Measurements from ENCODE around the gene ARNT2.

ARNT2 gene

GRCh38 chr15:80514071-80514780, 110.0 kb downstream of the ARNT2 start:
- no peak for TF ChIP-seq CTCF (IDR thresholded peaks at IDR 0.05; ENCODE audit: low read depth, low read length)
- H3K4me3 ChIP-seq (ENCODE audit: low read depth, low read length), result no peak overlapping the region

- H3K4me3 ChIP-seq (ENCODE audit: low read depth, low read length), result no peak overlapping the region
- no peak for TF ChIP-seq CTCF (IDR thresholded peaks at IDR 0.05; ENCODE audit: low read depth, low read length)
These were observed 113.1 kb downstream of the ARNT2 start for GRCh38 chr15:80517290-80517689.

GRCh38 chr15:80518522-80518921, 114.3 kb downstream of the ARNT2 start:
- no peak for TF ChIP-seq CTCF (IDR thresholded peaks at IDR 0.05; ENCODE audit: low read depth, low read length)
- H3K4me3 ChIP-seq (ENCODE audit: low read depth, low read length), result no peak overlapping the region

- no peak overlapping the region for H3K4me3 ChIP-seq (ENCODE audit: low read depth, low read length)
- TF ChIP-seq CTCF (IDR thresholded peaks at IDR 0.05; ENCODE audit: low read depth, low read length), result no peak
These were observed 119.6 kb downstream of the ARNT2 start for GRCh38 chr15:80523746-80524145.

GRCh38 chr15:80525853-80526252, 121.7 kb downstream of the ARNT2 start:
- no peak overlapping the region for H3K4me3 ChIP-seq (ENCODE audit: low read depth, low read length)
- no peak for TF ChIP-seq CTCF (IDR thresholded peaks at IDR 0.05; ENCODE audit: low read depth, low read length)

GRCh38 chr15:80526556-80527340, 122.6 kb downstream of the ARNT2 start:
- TF ChIP-seq CTCF (IDR thresholded peaks at IDR 0.05; ENCODE audit: low read depth, low read length), result no peak
- no peak overlapping the region for H3K4me3 ChIP-seq (ENCODE audit: low read depth, low read length)

- TF ChIP-seq CTCF (IDR thresholded peaks at IDR 0.05; ENCODE audit: low read depth, low read length), result no peak
These were observed 123.2 kb downstream of the ARNT2 start for GRCh38 chr15:80527406-80527805.

More at GRCh38 chr15:80527406-80527805, 123.2 kb downstream of the ARNT2 start:
- no peak overlapping the region for H3K4me3 ChIP-seq (ENCODE audit: low read depth, low read length)
